Activated CD4-positive, alpha-beta T cell treated with anti-CD3 and anti-CD28 coated beads, Interleukin-2, amount 10 ng/mL, durations not matched to agents 7 days and 5 days (primary cell): ENCODE results near the gene SMKR1. TPM values are rescaled to one million over a fixed set of nuclear protein-coding genes. Genes with fewer than 3 reads are reported as not detected.

ENCODE experiments used
- total RNA-seq, 2 experiments: library from RNA; stranded (reverse); gene quantifications; one replicate each; pipeline ENCODE4 v1.2.3, GENCODE V29; 2021

SMKR1 gene
- total RNA-seq, 2 experiments from 2014 or later = 1.7 to 2.2 TPM

Other genes with a start within 250 kb of the SMKR1 start
- 10 to 100 TPM; 10.7 to 12.1 TPM for gene STRIP2, start 68.1 kb upstream of the SMKR1 start, total RNA-seq
- 10 to 100 TPM; 25.9 to 28.7 TPM for gene NRF1, start 109.2 kb downstream of the SMKR1 start, total RNA-seq